GM04504 (cell line): ENCODE data around the gene KIF18B.

Source experiments
- DNase-seq: peaks from one replicate; pipeline ENCODE4 v3.0.0-alpha.2; 2012; ENCODE audit warnings: low read depth

KIF18B gene

GRCh38 chr17:44875761-44876160, 71.8 kb downstream of the KIF18B start:
- DNase-seq: no peak
